Suppressor macrophage treated with lipopolysaccharide for 1 hour (primary cell): ENCODE measurements around the gene CT47C1.
"Not testable (repeated sequence)": the region's sequence is repeated elsewhere in the genome, so short reads cannot be mapped to it uniquely, and the experiment has no call there.

Experiments used
- DNase-seq, 3 donors: peaks; one replicate each; pipeline ENCODE4 v3.0.0-alpha.2; 2020 to 2022

Gene CT47C1

GRCh38 chrX:119072744-119073143, at the start of gene CT47C1:
Gene CT47C1 (plus strand): TSS chrX:119072993. CDS start chrX:119073226, 233 bp downstream.
- DNase-seq: no peak

DNA sequence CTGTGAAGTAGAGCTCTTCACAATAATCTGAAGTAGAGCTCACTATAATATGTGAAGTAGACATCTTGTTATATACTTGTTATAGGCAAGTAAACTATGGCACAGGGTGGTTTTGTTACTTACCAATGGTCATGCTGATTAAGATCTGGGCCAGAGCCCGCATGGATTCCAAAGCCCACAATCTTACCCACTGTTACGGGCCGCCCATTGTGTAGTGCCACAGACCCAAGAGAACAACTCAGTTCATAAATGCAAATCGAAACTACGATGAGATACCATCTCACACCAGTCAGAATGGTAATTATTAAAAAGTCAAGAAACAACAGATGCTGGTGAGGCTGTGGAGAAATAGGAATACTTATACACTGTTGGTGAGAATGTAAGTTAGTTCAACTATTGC, 46.9 kb upstream of the CT47C1 start:
- no peak for DNase-seq

DNA sequence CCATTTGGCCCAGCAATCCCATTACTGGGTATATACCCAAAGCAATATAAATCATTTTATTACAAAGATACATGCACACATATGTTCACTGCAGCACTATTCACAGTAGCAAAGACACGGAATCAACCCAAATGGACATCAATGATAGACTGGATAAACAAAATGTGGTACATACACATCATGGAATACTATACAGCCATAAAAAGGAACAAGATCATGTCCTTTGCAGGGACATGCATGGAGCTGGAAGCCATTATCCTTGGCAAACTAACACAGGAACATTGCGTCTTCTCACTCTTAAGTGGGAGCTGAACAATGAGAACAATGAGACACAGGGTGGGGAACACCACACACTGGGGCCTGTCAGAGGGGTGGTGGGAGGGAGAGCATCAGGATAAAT, 46.4 kb upstream of the CT47C1 start:
- DNase-seq: not testable (repeated sequence)

DNA sequence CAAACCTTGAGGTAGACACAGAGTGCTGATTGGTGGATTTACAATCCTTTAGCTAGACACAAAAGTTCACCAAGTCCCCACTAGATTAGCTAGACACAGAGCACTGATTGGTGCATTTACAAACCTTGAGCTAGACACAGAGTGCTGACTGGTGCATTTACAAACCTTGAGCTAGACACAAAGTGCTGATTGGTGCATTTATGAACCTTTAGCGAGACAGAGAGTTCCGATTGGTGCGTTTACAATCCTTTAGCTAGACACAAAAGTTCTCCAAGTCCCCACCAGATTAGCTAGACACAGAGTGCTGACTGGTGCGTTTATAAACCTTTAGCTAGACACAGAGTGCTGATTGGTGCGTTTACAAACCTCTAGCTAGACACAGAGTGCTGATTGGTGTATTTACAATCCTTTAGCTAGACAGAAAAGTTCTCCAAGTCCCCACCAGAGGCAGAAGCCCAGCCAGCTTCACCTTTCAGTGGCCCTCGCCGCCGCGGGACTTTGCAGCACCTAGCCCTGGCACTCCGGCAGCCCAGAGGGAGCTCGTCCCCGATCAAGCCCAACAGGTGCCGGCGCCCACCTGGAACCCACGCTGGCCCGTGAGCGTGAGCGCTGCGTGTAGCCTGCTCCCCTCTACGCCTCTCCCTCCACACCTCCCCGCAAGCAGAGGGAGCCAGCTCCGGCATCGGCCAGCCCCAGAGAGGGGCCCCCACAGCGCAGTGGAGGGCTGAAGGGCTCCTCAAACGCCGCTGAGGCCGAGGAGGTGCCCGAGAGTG, 44.6 kb upstream of the CT47C1 start:
- not testable (repeated sequence) for DNase-seq

DNA sequence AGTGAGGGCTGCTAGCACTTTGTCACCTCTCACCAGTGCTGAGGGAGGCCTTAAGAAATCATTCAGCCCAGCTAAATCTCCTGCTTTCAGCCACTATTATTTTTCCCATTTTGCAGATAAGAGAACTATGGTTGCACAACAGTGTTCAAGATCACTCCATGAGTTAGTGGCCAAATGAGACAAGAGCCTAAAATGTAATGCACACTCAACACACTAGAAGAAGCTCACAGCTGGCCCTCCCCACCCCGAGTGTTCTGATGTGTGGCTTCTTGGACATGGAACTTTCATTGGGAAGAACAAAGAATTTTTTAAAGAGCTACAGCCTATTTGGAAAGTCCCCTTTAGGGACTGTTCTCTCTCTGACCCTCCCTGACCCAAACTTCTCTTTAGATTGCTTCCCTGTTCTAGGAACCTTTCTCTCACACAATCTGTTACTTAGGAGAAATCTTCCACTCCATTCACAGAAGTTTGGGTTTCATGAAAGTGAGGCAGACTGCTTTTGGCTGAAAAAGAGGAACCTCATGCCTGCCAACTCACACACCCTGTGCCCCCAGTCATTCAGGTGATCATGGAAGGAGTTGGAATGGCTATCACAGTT, 44.0 kb upstream of the CT47C1 start:
- DNase-seq: peak; percentile 30 to 52 (median 34)

- not testable (repeated sequence) for DNase-seq
These were observed 43.1 kb upstream of the CT47C1 start for GRCh38 chrX:119029656-119030055.

DNA sequence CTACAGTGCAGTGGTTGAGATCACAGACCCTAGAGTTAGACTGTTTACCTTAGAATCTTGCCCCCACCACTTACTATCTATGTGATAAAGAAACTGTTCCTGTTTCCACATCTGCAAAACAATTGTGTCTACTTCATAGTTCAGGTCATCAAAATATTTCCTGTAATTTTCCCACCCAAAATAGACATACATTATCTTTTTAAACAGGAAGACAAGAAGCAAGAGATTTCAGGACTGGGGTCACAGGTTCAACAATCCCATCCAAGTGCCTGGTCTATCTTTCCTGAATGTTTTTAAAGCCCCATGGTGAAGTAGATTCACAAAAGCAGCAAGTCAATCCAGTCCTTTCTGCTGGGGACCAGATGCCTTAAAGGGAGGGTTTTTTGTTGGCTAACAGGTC, 41.8 kb upstream of the CT47C1 start:
- DNase-seq: no peak

GRCh38 chrX:119036107-119037029, 36.4 kb upstream of the CT47C1 start:
- DNase-seq: no peak

DNA sequence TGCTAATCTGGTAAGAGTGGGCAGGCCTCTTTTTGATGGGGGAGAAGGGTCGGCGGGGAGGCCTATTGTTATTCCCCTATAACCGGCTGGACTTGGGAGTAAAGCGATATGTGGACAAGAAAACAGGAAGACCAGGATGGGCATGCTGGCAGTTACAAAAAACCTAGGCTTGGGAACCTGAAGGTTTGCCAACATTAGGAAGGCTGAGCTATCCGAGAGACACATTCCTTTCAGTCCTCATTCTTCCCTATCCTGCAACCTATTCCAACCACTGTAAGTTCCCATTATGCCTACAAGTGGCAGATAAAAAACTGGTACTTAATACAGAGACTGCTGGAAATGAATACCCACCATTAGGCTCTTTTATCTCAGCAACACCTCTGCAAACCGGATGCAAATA, 32.4 kb upstream of the CT47C1 start:
- DNase-seq: no peak

- DNase-seq: peak; percentile 85 to 89 (median 87)
These were observed 31.6 kb upstream of the CT47C1 start for GRCh38 chrX:119041175-119041574.

DNA sequence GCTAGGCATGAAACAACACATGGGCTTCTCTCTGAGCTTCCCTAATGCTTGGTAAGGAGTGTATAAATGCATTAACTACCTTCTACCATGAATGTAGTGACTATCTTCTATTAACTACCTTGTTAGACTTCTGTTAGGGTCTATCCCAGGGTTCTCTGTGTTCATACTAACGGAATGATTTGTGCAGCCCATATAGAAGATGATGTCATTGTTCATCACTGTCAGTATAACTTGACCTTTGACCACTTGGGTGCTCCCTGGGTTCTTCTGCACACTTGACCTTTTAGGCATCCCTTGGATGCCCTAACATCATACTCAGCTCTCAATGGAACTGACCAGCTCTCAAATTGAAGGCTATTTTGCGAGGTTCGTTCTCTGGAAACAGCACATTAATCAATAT, 30.8 kb upstream of the CT47C1 start:
- DNase-seq: no peak

DNA sequence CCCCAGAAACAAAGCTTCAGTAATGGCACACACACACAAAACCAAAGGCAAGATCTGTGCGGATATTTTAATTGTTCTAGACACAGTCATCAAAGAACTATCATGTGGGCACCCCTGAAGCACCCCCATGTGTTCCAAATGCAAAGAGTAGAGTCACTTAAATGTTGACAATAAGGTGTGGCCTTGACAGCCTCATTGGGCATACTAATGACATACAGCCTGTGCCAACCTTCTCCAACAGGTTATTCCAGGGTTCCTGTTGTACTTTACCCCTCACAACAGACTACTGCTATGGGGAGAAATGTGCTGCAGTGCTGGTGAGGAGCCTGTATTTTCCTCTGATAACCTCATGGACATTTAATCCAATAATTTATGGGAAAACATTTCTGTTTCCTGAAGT, 29.8 kb upstream of the CT47C1 start:
- no peak for DNase-seq

DNA sequence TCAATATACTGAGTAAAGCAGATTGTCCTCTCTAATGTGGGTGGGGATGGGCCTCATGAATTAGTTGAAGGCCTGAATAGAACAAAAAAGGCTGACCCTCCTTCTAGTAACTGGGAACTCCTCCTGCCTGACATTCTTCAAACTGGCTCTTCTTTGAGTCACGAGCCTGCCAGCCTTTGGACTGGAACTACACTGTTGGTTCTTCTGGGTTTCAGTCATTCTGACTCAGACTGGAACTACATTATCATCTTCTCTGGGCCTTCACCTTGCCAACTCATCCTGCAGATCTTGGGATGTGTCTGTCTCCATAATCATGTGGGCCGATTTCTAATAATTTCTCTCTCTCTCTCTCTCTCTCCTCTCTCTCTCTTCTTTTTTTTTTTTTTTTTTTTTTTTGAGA, 26.9 kb upstream of the CT47C1 start:
- peak in 1 of 3 donors; percentile 3 for DNase-seq

- no peak for DNase-seq
These were observed 17.1 kb upstream of the CT47C1 start for GRCh38 chrX:119055687-119056086.

DNA sequence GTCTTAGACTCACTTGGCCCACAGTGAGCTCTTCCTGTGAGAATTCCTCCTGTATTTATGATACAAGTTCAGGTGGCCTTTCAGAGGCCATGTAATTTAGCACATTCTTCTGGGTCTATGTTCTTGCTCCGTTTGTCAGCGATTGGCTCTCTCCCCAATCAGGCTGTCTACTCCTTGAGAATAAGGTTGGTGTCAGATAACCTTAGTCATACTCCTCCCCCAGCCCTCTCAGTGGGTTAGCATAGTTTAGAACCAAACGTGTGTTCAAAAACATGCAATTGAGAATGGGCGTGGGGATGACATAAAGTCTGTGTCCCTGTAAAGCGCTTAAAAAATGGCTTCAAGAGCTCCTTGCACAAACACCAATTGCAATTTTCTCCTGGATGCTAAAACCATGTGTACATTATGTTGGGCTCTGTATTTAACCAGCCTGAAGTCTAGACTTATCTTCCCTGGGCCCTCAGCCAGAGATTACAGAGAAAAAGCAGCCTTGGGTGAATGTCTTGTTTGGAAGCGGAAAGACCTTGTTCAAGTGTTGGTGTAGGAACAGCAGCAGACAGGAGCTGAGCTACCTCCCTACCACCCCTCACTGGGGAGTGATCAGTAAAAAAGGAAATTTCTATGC, 9.9 kb upstream of the CT47C1 start:
- DNase-seq: no peak

GRCh38 chrX:119063428-119063827, 9.4 kb upstream of the CT47C1 start:
- no peak for DNase-seq

- peak; percentile 65 to 76 (median 74) for DNase-seq
These were observed 5.6 kb upstream of the CT47C1 start for GRCh38 chrX:119067023-119067739.

- DNase-seq: no peak
These were observed 3.7 kb upstream of the CT47C1 start for GRCh38 chrX:119069128-119069527.

DNA sequence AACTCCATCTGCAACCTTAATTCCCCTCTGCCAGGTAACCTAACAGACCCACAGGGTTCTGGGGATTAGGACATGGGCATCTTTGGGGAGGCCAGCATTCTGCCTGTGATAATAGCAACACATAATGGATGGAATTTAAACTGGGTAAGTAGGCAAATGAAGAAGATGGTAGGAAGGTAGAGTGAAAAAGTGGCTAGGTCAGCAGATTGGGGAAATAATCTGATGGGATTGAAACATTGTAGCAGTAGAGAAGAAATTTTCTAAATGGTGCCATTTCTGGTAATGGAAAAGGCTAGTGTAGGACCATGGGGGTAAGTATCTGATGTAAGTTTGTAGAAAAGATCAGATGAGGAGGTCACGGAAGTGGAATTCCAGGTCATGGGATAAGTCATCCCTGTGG, 3.0 kb upstream of the CT47C1 start:
- no peak for DNase-seq

GRCh38 chrX:119071381-119071780, 1.4 kb upstream of the CT47C1 start:
- peak in 2 of 3 donors; percentile 10 to 22 for DNase-seq

- DNase-seq: no peak
These were observed 560 bp downstream of the CT47C1 start for GRCh38 chrX:119073200-119073905.

DNA sequence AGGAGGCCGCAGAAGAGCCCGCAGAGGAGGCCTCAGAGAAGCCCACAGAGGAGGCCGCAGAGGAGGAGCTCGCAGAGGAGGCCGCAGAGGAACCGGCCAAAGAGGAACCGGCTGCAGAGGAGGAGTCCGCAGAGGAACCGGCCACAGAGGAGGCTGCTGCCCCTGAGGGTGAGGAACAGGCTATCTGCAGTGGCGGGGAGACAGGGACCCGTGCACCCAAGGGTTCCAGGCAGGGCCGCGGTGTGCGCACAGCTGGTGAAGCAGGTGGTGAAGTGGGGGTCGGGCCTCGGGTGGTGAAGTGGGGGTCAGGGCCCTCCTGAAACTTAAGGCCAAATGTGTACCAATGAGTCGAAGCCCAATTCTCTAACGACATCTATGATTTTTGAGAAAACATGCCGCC, 1.1 kb downstream of the CT47C1 start:
- DNase-seq: no peak
